Activated CD4-positive, alpha-beta T cell treated with anti-CD3 and anti-CD28 coated beads for 36 hours (primary cell): Measurements from ENCODE around the gene UBE2Z. TPM values are rescaled to one million over a fixed set of nuclear protein-coding genes. Genes with fewer than 3 reads are reported as not detected.
A peak's percentile ranks its signal among the peaks of the same experiment; 100 is the strongest.
"Not testable (repeated sequence)": the region's sequence is repeated elsewhere in the genome, so short reads cannot be mapped to it uniquely, and the experiment has no call there.

Experiments used
- ATAC-seq: fragments of 200-7000 bp; cut with Tn5 transposase; one replicate; pipeline ENCODE4 v1.10.0; 2021; ENCODE audit warnings: mild to moderate bottlenecking, moderate library complexity
- CTCF ChIA-PET: fragments of 350-600 bp; sonication (Branson Sonifier 250); formaldehyde crosslinking; loops from one replicate; lab custom pipeline; 2021; ENCODE audit warnings: antibody characterized with exemption; lab: Charles Lee
- POLR2A ChIA-PET: fragments of 350-600 bp; sonication (Branson Sonifier 250); formaldehyde crosslinking; loops from one replicate; lab custom pipeline; 2021; ENCODE audit warnings: antibody characterized with exemption, inconsistent platforms; lab: Charles Lee
- DNase-seq: peaks from one replicate; pipeline ENCODE4 v3.0.0-alpha.2; 2020
- H3K27ac Mint-ChIP-seq: one replicate; pipeline ENCODE4 v1.8.0; 2021; ENCODE audit warnings: mixed read lengths
- H3K27me3 Mint-ChIP-seq: one replicate; pipeline ENCODE4 v1.8.0; 2021; ENCODE audit warnings: mixed read lengths
- H3K36me3 Mint-ChIP-seq: one replicate; pipeline ENCODE4 v1.8.0; 2021; ENCODE audit warnings: low read depth, mixed read lengths
- H3K4me1 Mint-ChIP-seq: one replicate; pipeline ENCODE4 v1.8.0; 2021; ENCODE audit warnings: mixed read lengths
- H3K4me3 Mint-ChIP-seq: one replicate; pipeline ENCODE4 v1.8.0; 2021; ENCODE audit warnings: mild to moderate bottlenecking, moderate library complexity, mixed read lengths
- H3K9me3 Mint-ChIP-seq: one replicate; pipeline ENCODE4 v1.8.0; 2021; ENCODE audit warnings: low read depth, mixed read lengths
- intact Hi-C, 2 experiments: fragments of 100-400 bp; cut with DNase I in 1 of 2; cut with micrococcal nuclease in 1 of 2; formaldehyde crosslinking; loops; one replicate each; pipeline versions ENCODE4 v1.14.2 to v1.15.1; 2022 to 2024; cut with DNase I, micrococcal nuclease
- total RNA-seq, 2 experiments: library from RNA; stranded (reverse); gene quantifications; one replicate each; pipeline ENCODE4 v1.2.3, GENCODE V29; 2021

Gene UBE2Z
- 100 to 1,000 TPM; 104 TPM for total RNA-seq

- Mint-ChIP-seq H3K27ac (peak within 1 kb of the TSS; percentile 97), H3K36me3 (peaks cover 40% of the 10 kb centered on the region), H3K9me3 (no peaks in the 10 kb centered on the region), H3K27me3 (no peaks in the 10 kb centered on the region), H3K4me1 (peaks cover 46% of the 10 kb centered on the region), H3K4me3 (peak within 1 kb of the TSS; percentile 89)
- intact Hi-C loops, result loop anchor here (1.0 to 10.0 kb wide), 10 partner anchors 8 to 1257 kb away; partner anchors contain the start of genes ATP5MC1 (in 2 of the 2), CALCOCO2 (in 1 of the 2), PNPO (in 1 of the 2) and SNF8 (in 1 of the 2)
- ATAC-seq (peak; percentile 86), DNase-seq (peak; percentile 94)
- ChIA-PET CTCF (interaction anchor here (1.0 to 1.1 kb wide), 4 partner anchors 14 to 124 kb away, joined by 3 to 5 read pairs (median 4); partner anchors contain the start of gene ATP5MC1), POLR2A (interaction anchor here (0.5 to 2.9 kb wide), 4 partner anchors 9 to 41 kb away, joined by 4 to 26 read pairs (median 4); partner anchors contain the start of gene ATP5MC1)
Measured at GRCh38 chr17:48908047-48908843, at the start of gene UBE2Z. Gene UBE2Z, plus strand, starts transcription at chr17:48908407. Its CDS starts 97 bp downstream, at chr17:48908504.

GRCh38 chr17:48860034-48860433, 48.2 kb upstream of the UBE2Z start:
- Mint-ChIP-seq H3K4me1 (no peaks in the 10 kb centered on the region), H3K36me3 (peaks cover 36% of the 10 kb centered on the region), H3K4me3 (no peak overlapping the region), H3K27me3 (no peaks in the 10 kb centered on the region), H3K27ac (no peak overlapping the region), H3K9me3 (no peaks in the 10 kb centered on the region)
- DNase-seq (no peak), ATAC-seq (no peak)
- POLR2A ChIA-PET, result no interaction called here
- intact Hi-C loops, result no loop called here
- CTCF ChIA-PET, result interaction anchor here (0.6 to 1.6 kb wide), 6 partner anchors 9 to 181 kb away, joined by 3 to 6 read pairs (median 4); no protein-coding TSS in a partner anchor

- H3K27me3 Mint-ChIP-seq, result no peaks in the 10 kb centered on the region
- H3K27ac Mint-ChIP-seq, result no peak overlapping the region
- H3K9me3 Mint-ChIP-seq, result no peaks in the 10 kb centered on the region
- intact Hi-C loops, result no loop called here
- H3K36me3 Mint-ChIP-seq, result peaks cover 34% of the 10 kb centered on the region
- POLR2A ChIA-PET, result no interaction called here
- DNase-seq (no peak), ATAC-seq (no peak)
- no peak overlapping the region for H3K4me3 Mint-ChIP-seq
- no peaks in the 10 kb centered on the region for H3K4me1 Mint-ChIP-seq
- CTCF ChIA-PET, result interaction anchor here (0.6 to 1.6 kb wide), 8 partner anchors 9 to 181 kb away, joined by 3 to 6 read pairs (median 3); no protein-coding TSS in a partner anchor
Measured at GRCh38 chr17:48860456-48860855, 47.8 kb upstream of the UBE2Z start.

GRCh38 chr17:48868916-48869500, 39.2 kb upstream of the UBE2Z start:
- CTCF ChIA-PET, result interaction anchor here (0.6 to 2.5 kb wide), 6 partner anchors 9 to 190 kb away, joined by 3 to 17 read pairs (median 4); no protein-coding TSS in a partner anchor
- no peaks in the 10 kb centered on the region for H3K27me3 Mint-ChIP-seq
- no peak overlapping the region for H3K27ac Mint-ChIP-seq
- peaks cover 9% of the 10 kb centered on the region for H3K36me3 Mint-ChIP-seq
- DNase-seq (no peak), ATAC-seq (no peak)
- POLR2A ChIA-PET, result interaction anchor here (0.5 kb wide), 1 partner anchor 187 kb away, joined by 3 read pairs; no protein-coding TSS in a partner anchor
- intact Hi-C loops, result no loop called here
- no peaks in the 10 kb centered on the region for H3K9me3 Mint-ChIP-seq
- H3K4me3 Mint-ChIP-seq, result no peak overlapping the region
- H3K4me1 Mint-ChIP-seq, result no peaks in the 10 kb centered on the region

- H3K9me3 Mint-ChIP-seq, result no peaks in the 10 kb centered on the region
- ATAC-seq (no peak), DNase-seq (no peak)
- peaks cover under 1% of the 10 kb centered on the region for H3K27me3 Mint-ChIP-seq
- peaks cover 5% of the 10 kb centered on the region for H3K36me3 Mint-ChIP-seq
- intact Hi-C loops, result no loop called here
- H3K27ac Mint-ChIP-seq, result no peak overlapping the region
- no peaks in the 10 kb centered on the region for H3K4me1 Mint-ChIP-seq
- POLR2A ChIA-PET, result interaction anchor here (0.5 kb wide), 1 partner anchor 186 kb away, joined by 3 read pairs; no protein-coding TSS in a partner anchor
- CTCF ChIA-PET, result interaction anchor here (0.6 to 2.5 kb wide), 7 partner anchors 9 to 174 kb away, joined by 3 to 17 read pairs (median 3); partner anchors contain the start of gene PRAC2
- H3K4me3 Mint-ChIP-seq, result no peak overlapping the region
Measured at GRCh38 chr17:48869821-48870318, 38.3 kb upstream of the UBE2Z start.

- ChIA-PET POLR2A (no interaction called here), CTCF (interaction anchor here (0.7 to 2.5 kb wide), 6 partner anchors 8 to 126 kb away, joined by 3 to 17 read pairs (median 4); no protein-coding TSS in a partner anchor)
- H3K9me3 Mint-ChIP-seq, result no peaks in the 10 kb centered on the region
- peaks cover 1% of the 10 kb centered on the region for H3K36me3 Mint-ChIP-seq
- no peaks in the 10 kb centered on the region for H3K4me1 Mint-ChIP-seq
- no peak for ATAC-seq
- H3K27ac Mint-ChIP-seq, result no peak overlapping the region
- H3K27me3 Mint-ChIP-seq, result peaks cover 3% of the 10 kb centered on the region
- no peak overlapping the region for H3K4me3 Mint-ChIP-seq
- intact Hi-C loops, result no loop called here
- no peak for DNase-seq
Measured at GRCh38 chr17:48871035-48871550, 37.1 kb upstream of the UBE2Z start.

- Mint-ChIP-seq H3K4me3 (no peak overlapping the region), H3K9me3 (no peaks in the 10 kb centered on the region), H3K4me1 (no peaks in the 10 kb centered on the region), H3K27me3 (peaks cover 3% of the 10 kb centered on the region), H3K36me3 (no peaks in the 10 kb centered on the region), H3K27ac (no peak overlapping the region)
- ChIA-PET CTCF (interaction anchor here (1.0 to 1.2 kb wide), 3 partner anchors 63 to 160 kb away, joined by 4 to 5 read pairs (median 4); no protein-coding TSS in a partner anchor), POLR2A (no interaction called here)
- DNase-seq (no peak), ATAC-seq (no peak)
- intact Hi-C loops, result no loop called here
Measured at GRCh38 chr17:48871551-48872351, 36.5 kb upstream of the UBE2Z start.

GRCh38 chr17:48872409-48872808, 35.8 kb upstream of the UBE2Z start:
- CTCF ChIA-PET, result interaction anchor here (0.8 to 10.1 kb wide), 6 partner anchors 10 to 200 kb away, joined by 3 to 203 read pairs (median 4); partner anchors contain the start of gene TTLL6
- ATAC-seq, H3K27me3 Mint-ChIP-seq, H3K4me1 Mint-ChIP-seq, H3K9me3 Mint-ChIP-seq, DNase-seq, H3K27ac Mint-ChIP-seq, H3K4me3 Mint-ChIP-seq, intact Hi-C loops, POLR2A ChIA-PET, H3K36me3 Mint-ChIP-seq: not testable (repeated sequence)

- ChIA-PET CTCF (interaction anchor here (0.6 to 10.1 kb wide), 10 partner anchors 11 to 201 kb away, joined by 3 to 203 read pairs (median 4); partner anchors contain the start of gene TTLL6), POLR2A (no interaction called here)
- Mint-ChIP-seq H3K27ac (no peak overlapping the region), H3K36me3 (no peaks in the 10 kb centered on the region), H3K4me3 (no peak overlapping the region), H3K27me3 (peaks cover 5% of the 10 kb centered on the region), H3K4me1 (no peaks in the 10 kb centered on the region), H3K9me3 (no peaks in the 10 kb centered on the region)
- DNase-seq (no peak), ATAC-seq (no peak)
- intact Hi-C loops, result no loop called here
Measured at GRCh38 chr17:48873209-48873608, 35.0 kb upstream of the UBE2Z start.

- ATAC-seq, result no peak
- H3K27me3 Mint-ChIP-seq, result peaks cover 5% of the 10 kb centered on the region
- H3K27ac Mint-ChIP-seq, result no peak overlapping the region
- intact Hi-C loops, result no loop called here
- no peaks in the 10 kb centered on the region for H3K36me3 Mint-ChIP-seq
- POLR2A ChIA-PET, result no interaction called here
- CTCF ChIA-PET, result interaction anchor here (0.7 to 10.1 kb wide), 9 partner anchors 11 to 641 kb away, joined by 3 to 203 read pairs (median 4); partner anchors contain the start of gene TTLL6
- H3K9me3 Mint-ChIP-seq, result no peaks in the 10 kb centered on the region
- no peak overlapping the region for H3K4me3 Mint-ChIP-seq
- DNase-seq, result no peak
- no peaks in the 10 kb centered on the region for H3K4me1 Mint-ChIP-seq
Measured at GRCh38 chr17:48873696-48874443, 34.3 kb upstream of the UBE2Z start.
